ENCODE measurements around the gene UVRAG.

UVRAG gene

DNA sequence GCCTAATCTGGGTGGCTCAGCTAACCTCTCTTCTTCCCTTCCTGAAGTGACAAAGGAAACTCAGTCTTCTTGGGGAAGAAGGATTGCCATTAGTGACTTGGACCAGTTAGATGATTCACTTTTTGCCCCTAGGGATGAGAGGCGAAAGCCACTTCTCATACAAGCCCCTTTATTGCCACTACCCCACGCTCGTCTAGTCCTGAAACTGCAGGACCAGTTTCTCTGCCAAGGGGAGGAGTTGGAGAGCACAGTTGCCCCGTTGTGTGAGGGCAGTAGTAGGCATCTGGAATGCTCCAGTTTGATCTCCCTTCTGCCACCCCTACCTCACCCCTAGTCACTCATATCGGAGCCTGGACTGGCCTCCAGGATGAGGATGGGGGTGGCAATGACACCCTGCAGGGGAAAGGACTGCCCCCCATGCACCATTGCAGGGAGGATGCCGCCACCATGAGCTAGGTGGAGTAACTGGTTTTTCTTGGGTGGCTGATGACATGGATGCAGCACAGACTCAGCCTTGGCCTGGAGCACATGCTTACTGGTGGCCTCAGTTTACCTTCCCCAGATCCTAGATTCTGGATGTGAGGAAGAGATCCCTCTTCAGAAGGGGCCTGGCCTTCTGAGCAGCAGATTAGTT, 14.2 kb upstream of the UVRAG start:
- Histone ChIP-seq H3K4me3 (ENCODE audit: low read length) (no peak overlapping the region), H3K4me1 (ENCODE audit: low read length) (peaks cover 21% of the 10 kb centered on the region), H2AFZ (ENCODE audit: low read length) (no peak overlapping the region), H3K79me2 (ENCODE audit: low read length) (no peaks in the 10 kb centered on the region), H4K20me1 (ENCODE audit: insufficient read depth, low read length) (no peaks in the 10 kb centered on the region), H3K4me2 (ENCODE audit: low read depth, low read length) (no peak overlapping the region), H3K9ac (ENCODE audit: low read length) (no peak overlapping the region), H3K9me3 (replicated peaks; ENCODE audit: insufficient read depth, low read length) (no peaks in the 10 kb centered on the region), H3K27ac (ENCODE audit: low read length) (peak overlapping the region; percentile 3; the same call in 1 of the 2 replicates), H3K9me2 (replicated peaks; ENCODE audit: insufficient read depth, low read length) (no peaks in the 10 kb centered on the region), H3K27me3 (replicated peaks; ENCODE audit: insufficient read depth, low read length) (no peaks in the 10 kb centered on the region), H3K36me3 (replicated peaks; ENCODE audit: insufficient read depth, low read length) (no peaks in the 10 kb centered on the region), H3F3A (ENCODE audit: insufficient read depth, low read length) (peaks cover 10% of the 10 kb centered on the region; the same call in 1 of the 2 replicates)
- TF ChIP-seq, protein P1, sequence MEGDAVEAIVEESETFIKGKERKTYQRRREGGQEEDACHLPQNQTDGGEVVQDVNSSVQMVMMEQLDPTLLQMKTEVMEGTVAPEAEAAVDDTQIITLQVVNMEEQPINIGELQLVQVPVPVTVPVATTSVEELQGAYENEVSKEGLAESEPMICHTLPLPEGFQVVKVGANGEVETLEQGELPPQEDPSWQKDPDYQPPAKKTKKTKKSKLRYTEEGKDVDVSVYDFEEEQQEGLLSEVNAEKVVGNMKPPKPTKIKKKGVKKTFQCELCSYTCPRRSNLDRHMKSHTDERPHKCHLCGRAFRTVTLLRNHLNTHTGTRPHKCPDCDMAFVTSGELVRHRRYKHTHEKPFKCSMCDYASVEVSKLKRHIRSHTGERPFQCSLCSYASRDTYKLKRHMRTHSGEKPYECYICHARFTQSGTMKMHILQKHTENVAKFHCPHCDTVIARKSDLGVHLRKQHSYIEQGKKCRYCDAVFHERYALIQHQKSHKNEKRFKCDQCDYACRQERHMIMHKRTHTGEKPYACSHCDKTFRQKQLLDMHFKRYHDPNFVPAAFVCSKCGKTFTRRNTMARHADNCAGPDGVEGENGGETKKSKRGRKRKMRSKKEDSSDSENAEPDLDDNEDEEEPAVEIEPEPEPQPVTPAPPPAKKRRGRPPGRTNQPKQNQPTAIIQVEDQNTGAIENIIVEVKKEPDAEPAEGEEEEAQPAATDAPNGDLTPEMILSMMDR (IDR thresholded peaks at IDR 0.05; ENCODE audit: low read length): no peak
- no peak for TF ChIP-seq EZH2phosphoT487 (IDR thresholded peaks at IDR 0.05; ENCODE audit: low read length)
- no peak for TF ChIP-seq EZH2 (optimal IDR thresholded peaks at IDR 0.05; ENCODE audit: low read depth, low read length)
- no peak for DNase-seq

DNA sequence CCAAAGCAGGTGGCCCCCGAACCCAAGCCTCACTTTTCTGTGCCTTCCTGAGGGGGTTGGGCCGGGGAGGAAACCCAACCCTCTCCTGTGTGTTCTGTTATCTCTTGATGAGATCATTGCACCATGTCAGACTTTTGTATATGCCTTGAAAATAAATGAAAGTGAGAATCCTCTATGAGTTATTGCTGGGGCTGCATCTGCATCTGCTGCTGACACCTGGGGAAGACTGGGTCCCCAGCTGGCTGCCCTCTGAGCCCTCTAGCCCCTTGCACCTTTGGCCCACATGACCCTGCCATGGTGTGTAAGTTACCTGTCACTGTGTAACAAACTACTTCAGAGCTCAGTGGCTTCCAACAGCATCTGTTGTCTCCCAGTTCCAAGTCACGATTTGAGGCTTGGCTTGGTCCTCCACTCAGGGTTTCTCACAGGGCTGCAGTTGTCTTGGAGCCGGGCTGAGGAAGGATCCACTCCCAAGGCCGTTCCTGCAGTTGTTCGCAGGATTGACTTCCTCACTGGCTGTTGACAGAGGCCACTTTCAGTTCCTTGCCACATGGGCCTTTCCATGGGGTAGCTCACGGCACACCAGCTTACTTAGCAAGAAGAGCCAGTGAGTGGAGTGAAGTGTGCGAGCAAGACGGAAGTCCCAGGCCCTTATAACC, 13.5 kb upstream of the UVRAG start:
- TF ChIP-seq, protein P1 (IDR thresholded peaks at IDR 0.05; ENCODE audit: low read length): no peak
- no peak for TF ChIP-seq EZH2phosphoT487 (IDR thresholded peaks at IDR 0.05; ENCODE audit: low read length)
- no peak for TF ChIP-seq EZH2 (optimal IDR thresholded peaks at IDR 0.05; ENCODE audit: low read depth, low read length)
- Histone ChIP-seq H3K4me3 (ENCODE audit: low read length) (no peak overlapping the region), H3K36me3 (replicated peaks; ENCODE audit: insufficient read depth, low read length) (no peaks in the 10 kb centered on the region), H3F3A (ENCODE audit: insufficient read depth, low read length) (peaks cover 10% of the 10 kb centered on the region; the same call in 1 of the 2 replicates), H4K20me1 (ENCODE audit: insufficient read depth, low read length) (no peaks in the 10 kb centered on the region), H3K4me2 (ENCODE audit: low read depth, low read length) (no peak overlapping the region; the same call in 1 of the 2 replicates), H3K9me2 (replicated peaks; ENCODE audit: insufficient read depth, low read length) (no peaks in the 10 kb centered on the region), H2AFZ (ENCODE audit: low read length) (no peak overlapping the region), H3K9ac (ENCODE audit: low read length) (no peak overlapping the region), H3K9me3 (replicated peaks; ENCODE audit: insufficient read depth, low read length) (no peaks in the 10 kb centered on the region), H3K27me3 (replicated peaks; ENCODE audit: insufficient read depth, low read length) (no peaks in the 10 kb centered on the region), H3K79me2 (ENCODE audit: low read length) (no peaks in the 10 kb centered on the region), H3K27ac (ENCODE audit: low read length) (peak overlapping the region; percentile 16; the same call in 1 of the 2 replicates), H3K4me1 (ENCODE audit: low read length) (peaks cover 21% of the 10 kb centered on the region)
- DNase-seq: peak; percentile 52

DNA sequence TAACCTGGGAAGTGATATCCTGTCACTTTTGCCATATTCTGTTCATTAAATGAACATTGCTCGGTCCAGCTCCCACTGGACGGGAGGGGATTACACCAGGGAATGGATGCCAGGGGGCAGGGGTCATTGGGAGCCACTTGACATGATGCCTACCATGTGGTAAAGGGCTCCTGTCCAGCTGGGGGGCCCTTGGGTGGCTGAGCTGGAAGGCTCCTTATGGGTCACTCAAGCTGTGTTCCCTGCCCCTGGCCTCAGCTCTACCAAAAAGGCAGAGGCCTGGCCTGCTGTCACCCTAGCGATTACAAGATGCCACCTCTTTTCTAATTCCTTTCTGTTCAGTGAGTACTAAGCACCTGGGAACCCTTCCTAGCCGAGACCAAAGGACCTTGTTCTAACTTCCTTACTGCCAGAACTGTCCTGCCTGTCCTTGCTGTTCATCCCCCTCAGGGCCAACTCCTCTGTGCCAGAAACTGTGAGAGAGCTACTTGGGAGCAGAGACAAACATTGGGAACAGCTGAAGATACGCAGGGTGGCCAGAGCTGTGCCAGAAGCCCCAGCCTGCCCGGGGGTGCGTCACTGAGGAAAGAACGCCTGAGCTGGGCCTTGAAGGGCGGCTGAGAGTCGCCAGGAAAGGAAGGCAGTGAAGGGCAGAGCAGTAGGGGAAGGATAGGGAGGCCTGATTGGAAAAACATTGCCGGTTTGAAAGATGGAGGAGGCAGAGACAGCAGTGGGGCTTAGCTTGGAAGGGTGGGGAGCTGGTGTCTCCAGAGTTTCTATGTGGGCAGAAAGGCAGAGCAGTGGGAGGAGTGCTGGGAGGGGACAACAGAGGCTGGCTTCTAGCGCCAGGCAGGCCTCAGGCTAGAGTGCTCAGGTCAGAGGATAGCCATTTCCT, 12.7 kb upstream of the UVRAG start:
- Histone ChIP-seq H3K27ac (ENCODE audit: low read length) (peak overlapping the region; percentile 16; the same call in 1 of the 2 replicates), H3K79me2 (ENCODE audit: low read length) (no peaks in the 10 kb centered on the region), H2AFZ (ENCODE audit: low read length) (no peak overlapping the region), H3F3A (ENCODE audit: insufficient read depth, low read length) (peaks cover 10% of the 10 kb centered on the region; the same call in 1 of the 2 replicates), H3K9ac (ENCODE audit: low read length) (no peak overlapping the region), H3K27me3 (replicated peaks; ENCODE audit: insufficient read depth, low read length) (no peaks in the 10 kb centered on the region), H3K36me3 (replicated peaks; ENCODE audit: insufficient read depth, low read length) (no peaks in the 10 kb centered on the region), H4K20me1 (ENCODE audit: insufficient read depth, low read length) (no peaks in the 10 kb centered on the region), H3K4me1 (ENCODE audit: low read length) (peaks cover 21% of the 10 kb centered on the region), H3K9me3 (replicated peaks; ENCODE audit: insufficient read depth, low read length) (no peaks in the 10 kb centered on the region), H3K4me2 (ENCODE audit: low read depth, low read length) (no peak overlapping the region; the same call in 1 of the 2 replicates), H3K4me3 (ENCODE audit: low read length) (no peak overlapping the region), H3K9me2 (replicated peaks; ENCODE audit: insufficient read depth, low read length) (no peaks in the 10 kb centered on the region)
- no peak for TF ChIP-seq EZH2phosphoT487 (IDR thresholded peaks at IDR 0.05; ENCODE audit: low read length)
- TF ChIP-seq, protein P1 (IDR thresholded peaks at IDR 0.05; ENCODE audit: low read length): no peak
- no peak for TF ChIP-seq EZH2 (optimal IDR thresholded peaks at IDR 0.05; ENCODE audit: low read depth, low read length)
- DNase-seq: no peak
